Hepatocyte (in vitro differentiated cells): ENCODE results near the gene SPATA2.

Source experiments
- EZH2 ChIP-seq: fragments of 200-600 bp; sonication (generic); IDR thresholded peaks from 2 replicates; pipeline ENCODE4 v1.6.1; 2016; ENCODE audit warnings: antibody characterized with exemption, mild to moderate bottlenecking, borderline replicate concordance
- TF ChIP-seq, protein P1 (sequence below): fragments of 200-600 bp; sonication (generic); IDR thresholded peaks from 2 replicates; pipeline ENCODE4 v1.5.1; 2016; ENCODE audit warnings: antibody characterized with exemption, mild to moderate bottlenecking; ENCODE audit not compliant: poor library complexity

GRCh38 chr20:49889935-49890333 lies 25.4 kb downstream of the SPATA2 start:
- TF ChIP-seq, protein P1, sequence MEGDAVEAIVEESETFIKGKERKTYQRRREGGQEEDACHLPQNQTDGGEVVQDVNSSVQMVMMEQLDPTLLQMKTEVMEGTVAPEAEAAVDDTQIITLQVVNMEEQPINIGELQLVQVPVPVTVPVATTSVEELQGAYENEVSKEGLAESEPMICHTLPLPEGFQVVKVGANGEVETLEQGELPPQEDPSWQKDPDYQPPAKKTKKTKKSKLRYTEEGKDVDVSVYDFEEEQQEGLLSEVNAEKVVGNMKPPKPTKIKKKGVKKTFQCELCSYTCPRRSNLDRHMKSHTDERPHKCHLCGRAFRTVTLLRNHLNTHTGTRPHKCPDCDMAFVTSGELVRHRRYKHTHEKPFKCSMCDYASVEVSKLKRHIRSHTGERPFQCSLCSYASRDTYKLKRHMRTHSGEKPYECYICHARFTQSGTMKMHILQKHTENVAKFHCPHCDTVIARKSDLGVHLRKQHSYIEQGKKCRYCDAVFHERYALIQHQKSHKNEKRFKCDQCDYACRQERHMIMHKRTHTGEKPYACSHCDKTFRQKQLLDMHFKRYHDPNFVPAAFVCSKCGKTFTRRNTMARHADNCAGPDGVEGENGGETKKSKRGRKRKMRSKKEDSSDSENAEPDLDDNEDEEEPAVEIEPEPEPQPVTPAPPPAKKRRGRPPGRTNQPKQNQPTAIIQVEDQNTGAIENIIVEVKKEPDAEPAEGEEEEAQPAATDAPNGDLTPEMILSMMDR = no peak
- no peak for TF ChIP-seq EZH2
